Ishikawa (cell line): ENCODE results near the gene MORC2.

Source experiments
- CEBPB ChIP-seq: IDR thresholded peaks from 2 replicates; pipeline ENCODE4 v1.6.1; 2012
- CREB1 ChIP-seq: IDR thresholded peaks from 2 replicates; pipeline ENCODE4 v1.6.1; 2012; ENCODE audit warnings: low read depth
- EGR1 ChIP-seq: IDR thresholded peaks from 2 replicates; pipeline ENCODE4 v1.6.1; 2012
- EP300 ChIP-seq: IDR thresholded peaks from 2 replicates; pipeline ENCODE4 v1.6.1; 2012; ENCODE audit warnings: borderline replicate concordance
- FOXM1 ChIP-seq: IDR thresholded peaks from 2 replicates; pipeline ENCODE4 v1.6.1; 2012; ENCODE audit warnings: low read depth, borderline replicate concordance
- NFIC ChIP-seq: IDR thresholded peaks from 2 replicates; pipeline ENCODE4 v1.6.1; 2012
- RAD21 ChIP-seq: IDR thresholded peaks from 2 replicates; pipeline ENCODE4 v1.6.1; 2012; ENCODE audit warnings: low read depth
- TAF1 ChIP-seq: IDR thresholded peaks from 2 replicates; pipeline ENCODE4 v1.6.1; 2012; ENCODE audit warnings: low read depth, mild to moderate bottlenecking
- TCF12 ChIP-seq: IDR thresholded peaks from 2 replicates; pipeline ENCODE4 v1.6.1; 2012; ENCODE audit warnings: low read depth
- TEAD4 ChIP-seq: IDR thresholded peaks from 2 replicates; pipeline ENCODE4 v1.6.1; 2012
- YY1 ChIP-seq: IDR thresholded peaks from 2 replicates; pipeline ENCODE4 v1.6.1; 2012; ENCODE audit warnings: low read depth
- ZBTB7A ChIP-seq: IDR thresholded peaks from 2 replicates; pipeline ENCODE4 v1.6.1; 2012; ENCODE audit warnings: low read depth
- TF ChIP-seq, protein P1 (sequence below): IDR thresholded peaks from 2 replicates; pipeline ENCODE4 v1.6.1; 2012; ENCODE audit warnings: low read depth, mild to moderate bottlenecking
- TF ChIP-seq, protein P2 (sequence below): IDR thresholded peaks from 2 replicates; pipeline ENCODE4 v1.6.1; 2012
- TF ChIP-seq, protein P3 (sequence below): IDR thresholded peaks from 2 replicates; pipeline ENCODE4 v1.6.1; 2012

The MORC2 gene

DNA sequence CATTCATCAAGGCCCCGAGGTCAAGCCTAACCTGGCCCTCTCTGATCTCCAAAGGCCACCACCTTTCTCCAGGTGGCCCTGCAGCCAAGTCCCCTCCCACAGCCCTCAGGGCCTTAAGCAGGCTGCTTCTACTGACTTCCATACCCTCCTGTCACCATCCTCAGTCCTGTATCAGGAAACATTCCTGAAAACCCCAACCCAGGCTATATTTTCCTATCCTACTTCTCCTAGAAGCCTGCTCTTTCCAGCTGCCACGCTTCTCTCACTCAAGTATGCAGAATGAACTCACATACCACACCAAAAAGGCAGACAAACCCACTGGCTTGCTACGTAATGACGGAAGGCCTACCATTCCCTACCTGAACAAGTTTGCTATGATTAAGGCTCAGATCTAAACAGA is 23.6 kb downstream of the MORC2 start:
- no peak for TF ChIP-seq CEBPB
- TF ChIP-seq NFIC: no peak
- TF ChIP-seq, protein P1, sequence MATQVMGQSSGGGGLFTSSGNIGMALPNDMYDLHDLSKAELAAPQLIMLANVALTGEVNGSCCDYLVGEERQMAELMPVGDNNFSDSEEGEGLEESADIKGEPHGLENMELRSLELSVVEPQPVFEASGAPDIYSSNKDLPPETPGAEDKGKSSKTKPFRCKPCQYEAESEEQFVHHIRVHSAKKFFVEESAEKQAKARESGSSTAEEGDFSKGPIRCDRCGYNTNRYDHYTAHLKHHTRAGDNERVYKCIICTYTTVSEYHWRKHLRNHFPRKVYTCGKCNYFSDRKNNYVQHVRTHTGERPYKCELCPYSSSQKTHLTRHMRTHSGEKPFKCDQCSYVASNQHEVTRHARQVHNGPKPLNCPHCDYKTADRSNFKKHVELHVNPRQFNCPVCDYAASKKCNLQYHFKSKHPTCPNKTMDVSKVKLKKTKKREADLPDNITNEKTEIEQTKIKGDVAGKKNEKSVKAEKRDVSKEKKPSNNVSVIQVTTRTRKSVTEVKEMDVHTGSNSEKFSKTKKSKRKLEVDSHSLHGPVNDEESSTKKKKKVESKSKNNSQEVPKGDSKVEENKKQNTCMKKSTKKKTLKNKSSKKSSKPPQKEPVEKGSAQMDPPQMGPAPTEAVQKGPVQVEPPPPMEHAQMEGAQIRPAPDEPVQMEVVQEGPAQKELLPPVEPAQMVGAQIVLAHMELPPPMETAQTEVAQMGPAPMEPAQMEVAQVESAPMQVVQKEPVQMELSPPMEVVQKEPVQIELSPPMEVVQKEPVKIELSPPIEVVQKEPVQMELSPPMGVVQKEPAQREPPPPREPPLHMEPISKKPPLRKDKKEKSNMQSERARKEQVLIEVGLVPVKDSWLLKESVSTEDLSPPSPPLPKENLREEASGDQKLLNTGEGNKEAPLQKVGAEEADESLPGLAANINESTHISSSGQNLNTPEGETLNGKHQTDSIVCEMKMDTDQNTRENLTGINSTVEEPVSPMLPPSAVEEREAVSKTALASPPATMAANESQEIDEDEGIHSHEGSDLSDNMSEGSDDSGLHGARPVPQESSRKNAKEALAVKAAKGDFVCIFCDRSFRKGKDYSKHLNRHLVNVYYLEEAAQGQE: no peak
- TF ChIP-seq EGR1: no peak
- no peak for TF ChIP-seq TEAD4

DNA sequence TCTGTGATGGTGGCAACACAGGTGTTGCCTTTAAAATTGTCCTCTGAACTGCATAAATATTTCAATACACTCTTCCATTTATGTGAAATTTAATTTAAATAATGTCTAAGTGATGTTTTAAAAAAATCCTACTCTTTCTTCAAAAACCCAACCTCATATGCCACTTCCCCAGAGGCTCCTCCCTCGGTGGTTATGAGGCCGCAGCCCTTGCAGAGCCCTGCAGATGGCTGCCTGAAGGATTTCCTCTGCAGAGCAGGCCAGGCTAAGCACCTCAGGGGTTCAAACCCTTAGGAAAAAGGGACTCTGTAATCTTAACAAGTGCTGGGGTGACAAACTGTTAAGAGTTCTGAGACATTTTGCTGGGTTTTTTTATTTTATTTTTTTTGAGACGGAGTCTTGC is 25.2 kb downstream of the MORC2 start:
- no peak for TF ChIP-seq EGR1
- no peak for TF ChIP-seq CEBPB
- TF ChIP-seq, protein P2, sequence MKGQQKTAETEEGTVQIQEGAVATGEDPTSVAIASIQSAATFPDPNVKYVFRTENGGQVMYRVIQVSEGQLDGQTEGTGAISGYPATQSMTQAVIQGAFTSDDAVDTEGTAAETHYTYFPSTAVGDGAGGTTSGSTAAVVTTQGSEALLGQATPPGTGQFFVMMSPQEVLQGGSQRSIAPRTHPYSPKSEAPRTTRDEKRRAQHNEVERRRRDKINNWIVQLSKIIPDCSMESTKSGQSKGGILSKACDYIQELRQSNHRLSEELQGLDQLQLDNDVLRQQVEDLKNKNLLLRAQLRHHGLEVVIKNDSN: no peak

DNA sequence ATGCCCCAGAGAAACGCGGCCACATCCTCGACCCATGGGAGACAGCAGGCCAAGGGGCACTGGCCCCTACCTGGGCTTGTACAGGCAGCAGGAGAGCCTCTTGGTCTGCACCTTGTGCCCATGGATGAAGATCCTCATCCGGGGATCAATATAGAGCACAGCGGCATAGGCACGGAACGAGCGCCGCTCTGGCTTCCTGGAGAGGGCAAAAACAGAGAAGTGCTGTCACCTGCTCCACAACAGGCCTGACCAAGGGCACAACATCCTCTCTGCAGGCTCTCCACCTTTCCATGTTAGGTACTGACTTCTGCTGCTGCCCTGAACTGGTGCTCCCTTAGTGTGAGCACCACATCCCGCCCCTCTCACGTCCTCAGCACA is 27.2 kb downstream of the MORC2 start:
- TF ChIP-seq ZBTB7A (no peak), CEBPB (no peak), CREB1 (no peak), TAF1 (no peak), YY1 (no peak), EP300 (no peak), TCF12 (no peak), TEAD4 (no peak), FOXM1 (no peak), EGR1 (no peak), RAD21 (no peak), NFIC (no peak)
- TF ChIP-seq, protein P2: no peak
- TF ChIP-seq, protein P3, sequence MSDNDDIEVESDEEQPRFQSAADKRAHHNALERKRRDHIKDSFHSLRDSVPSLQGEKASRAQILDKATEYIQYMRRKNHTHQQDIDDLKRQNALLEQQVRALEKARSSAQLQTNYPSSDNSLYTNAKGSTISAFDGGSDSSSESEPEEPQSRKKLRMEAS: no peak
- TF ChIP-seq, protein P1: no peak

DNA sequence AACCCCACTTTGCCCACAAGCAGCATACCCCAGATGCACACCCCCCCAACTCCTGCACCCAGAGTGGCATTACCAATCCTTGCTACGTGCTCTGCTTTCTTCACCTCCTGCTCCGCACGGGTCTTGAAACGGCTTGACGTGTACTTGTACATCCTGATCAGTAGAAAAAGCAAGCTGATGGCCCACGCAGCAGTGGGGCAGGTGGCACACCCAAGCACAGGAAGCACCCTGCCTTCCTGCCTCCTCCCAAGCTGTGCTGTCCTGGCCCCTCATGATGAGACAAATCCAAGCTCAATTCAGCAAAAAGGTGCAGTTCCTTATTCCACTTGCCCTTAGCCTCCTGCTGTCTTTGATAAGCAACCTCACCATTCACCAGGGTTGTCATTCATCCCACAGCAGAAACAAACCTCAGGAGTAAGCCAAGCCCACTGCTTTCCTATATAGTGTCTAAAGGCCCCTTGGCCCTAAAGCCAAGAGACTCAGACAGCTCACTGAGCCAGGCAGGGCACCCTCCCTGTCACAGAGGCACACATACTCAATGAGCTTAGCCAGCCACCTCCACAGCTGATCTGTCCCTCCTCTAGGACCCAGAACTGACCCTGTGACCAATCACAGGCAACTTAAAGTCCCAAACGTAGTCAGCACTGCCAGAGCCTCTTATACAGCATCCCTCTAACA is 27.8 kb downstream of the MORC2 start:
- TF ChIP-seq TEAD4 (no peak), CREB1 (no peak), RAD21 (no peak), FOXM1 (no peak), TAF1 (no peak), CEBPB (no peak)
- TF ChIP-seq, protein P3: no peak

DNA sequence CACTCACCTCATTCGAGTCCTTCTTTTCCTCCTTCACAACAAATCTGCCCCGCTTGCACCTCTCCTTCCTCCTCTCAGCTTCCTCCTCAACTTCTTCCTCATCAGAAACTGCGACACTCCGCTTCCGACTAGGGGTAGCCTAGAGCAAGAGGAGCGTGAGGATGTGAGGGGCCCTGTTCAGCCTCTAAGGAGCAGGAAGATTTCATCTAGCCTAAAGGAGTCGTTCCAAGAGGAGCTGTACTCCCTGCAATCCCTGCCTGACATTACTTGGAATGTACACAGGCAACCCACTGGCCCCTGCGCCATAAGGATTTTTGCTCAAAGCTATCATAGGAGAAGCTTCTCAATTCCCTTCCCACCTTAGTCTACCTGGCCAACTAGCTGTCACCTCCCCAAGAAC is 34.5 kb downstream of the MORC2 start:
- no peak for TF ChIP-seq CREB1
- no peak for TF ChIP-seq FOXM1
- no peak for TF ChIP-seq YY1
- no peak for TF ChIP-seq TAF1
- no peak for TF ChIP-seq TEAD4
- TF ChIP-seq TCF12: no peak
- TF ChIP-seq EP300: no peak
- TF ChIP-seq, protein P3: no peak
- no peak for TF ChIP-seq CEBPB
- TF ChIP-seq ZBTB7A: no peak
- no peak for TF ChIP-seq EGR1

DNA sequence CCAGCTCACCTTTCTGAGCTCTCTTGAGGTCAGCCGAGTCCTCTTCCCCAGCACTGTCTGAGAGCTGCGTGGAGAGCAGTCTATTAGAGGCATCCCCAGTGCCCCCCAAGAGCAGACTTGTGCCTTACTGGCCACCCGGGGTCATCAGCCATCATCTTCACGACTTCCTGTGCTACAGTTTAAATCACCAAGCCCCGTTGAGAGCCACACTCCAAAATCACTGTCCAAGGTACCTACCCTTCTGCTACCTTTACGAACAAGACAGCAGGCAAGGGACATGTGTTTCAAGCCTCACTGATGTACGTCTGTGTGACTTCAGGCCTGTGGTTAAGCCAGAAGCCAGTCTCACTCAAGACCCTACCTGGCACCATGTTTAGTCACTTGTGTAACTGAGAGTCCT is 35.1 kb downstream of the MORC2 start:
- TF ChIP-seq YY1: no peak
- TF ChIP-seq, protein P1: peak; percentile 70
